ENCODE measurements around the gene KLHL15. TPM values are rescaled to one million over a fixed set of nuclear protein-coding genes. Genes with fewer than 3 reads are reported as not detected.
A peak's percentile ranks its signal among the peaks of the same experiment; 100 is the strongest.

Gene KLHL15
- total and polyA plus RNA-seq, 2 of the 4 experiments (the other 2 are of a cell fraction), result 2.4 to 7.5 TPM

DNA sequence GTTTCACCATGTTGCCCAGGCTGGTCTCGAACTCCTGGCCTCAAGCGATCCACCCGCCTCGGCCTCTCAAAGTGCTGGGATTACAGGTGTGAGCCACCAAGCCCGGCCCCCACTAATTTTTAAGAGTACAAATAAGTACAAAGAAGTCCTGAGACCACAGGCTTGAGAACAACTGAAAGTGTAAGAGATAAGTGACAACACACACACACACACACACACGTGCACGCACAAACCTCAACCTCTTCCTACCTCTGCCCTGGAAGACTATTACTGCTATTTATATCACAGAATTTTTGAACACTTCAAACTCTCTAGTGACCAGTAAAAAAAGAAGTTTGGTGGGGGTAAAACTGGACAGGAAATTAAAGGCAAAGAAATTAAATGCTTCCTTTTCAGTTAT is 7.5 kb downstream of the KLHL15 start:
- Histone ChIP-seq H2AK9ac (replicated peaks; ENCODE audit: low read depth, low read length, poor library complexity) (no peak overlapping the region), H3K4me3 (ENCODE audit: insufficient read depth, low read depth, low read length) (no peak overlapping the region), H3K79me1 (ENCODE audit: low read depth in 1 of 2, low read length in 2 of 2) (peaks cover 3 to 14% of the 10 kb centered on the region in 2 experiments; a peak in 2 of 4 replicates), H3K4me2 (ENCODE audit: low read depth, low read length) (no peak overlapping the region), H2BK120ac (ENCODE audit: low read depth, low read length) (no peak overlapping the region), H3K14ac (replicated peaks; ENCODE audit: low read depth, low read length) (no peak overlapping the region), H2AK5ac (ENCODE audit: low read depth, low read length) (no peak overlapping the region), H4K8ac (ENCODE audit: low read depth in 2 of 2, low read length in 2 of 2) (no peak overlapping the region), H3K4me1 (ENCODE audit: control insufficient read depth, insufficient read depth, low read length) (peaks cover 2% of the 10 kb centered on the region; the same call in 1 of the 2 replicates), H3K18ac (ENCODE audit: low read depth, low read length) (no peak overlapping the region), H2BK20ac (ENCODE audit: low read depth, low read length) (no peak overlapping the region), H3K23ac (ENCODE audit: low read depth, low read length) (no peak overlapping the region), H3K27me3 (ENCODE audit: control insufficient read depth, insufficient read depth, low read length) (peaks cover 2% of the 10 kb centered on the region; the same call in 1 of the 2 replicates), H3K56ac (ENCODE audit: extremely low read depth, insufficient read depth, low read length) (0 out of 2 replicates have a peak overlapping the region, but pooled peaks have one; percentile 12), H2AFZ (replicated peaks; ENCODE audit: low read length, poor library complexity) (no peak overlapping the region), H4K20me1 (ENCODE audit: insufficient read depth, low read length) (no peaks in the 10 kb centered on the region), H3K4ac (ENCODE audit: low read depth, low read length) (no peak overlapping the region), H4K5ac (ENCODE audit: low read depth, low read length) (no peak overlapping the region), H2BK15ac (ENCODE audit: low read depth, low read length) (no peak overlapping the region), H3K9me3 (ENCODE audit: control insufficient read depth, insufficient read depth, low read length) (no peaks in the 10 kb centered on the region), H3K36me3 (ENCODE audit: control insufficient read depth, insufficient read depth, low read length) (no peaks in the 10 kb centered on the region), H3K9me1 (ENCODE audit: insufficient read depth, low read length) (no peaks in the 10 kb centered on the region; the same call in 1 of the 2 replicates), H3K27ac (ENCODE audit: insufficient read depth, low read length) (no peak overlapping the region), H2BK5ac (ENCODE audit: low read depth, low read length, poor library complexity, severe bottlenecking) (no peak overlapping the region), H3K9ac (ENCODE audit: low read depth, low read length) (no peak overlapping the region), H4K91ac (ENCODE audit: insufficient read depth, low read depth, low read length) (no peak overlapping the region)
- ATAC-seq (ENCODE audit: low read depth) (no peak), DNase-seq (no peak)
- in situ Hi-C loops (cut with MboI; ENCODE audit: low sequenced_read_pairs) (no loop called here), intact Hi-C loops (cut with micrococcal nuclease) (no loop called here), dilution Hi-C loops (cut with HindIII; ENCODE audit: low sequenced_read_pairs, unreplicated experiment) (no loop called here)
- BruUV-seq (replicated peaks), result no TSS peak
- POLR2A ChIA-PET (ENCODE audit: unreplicated experiment), result no interaction called here
- TF ChIP-seq NFE2L2 (IDR thresholded peaks at IDR 0.05; ENCODE audit: low read depth, low read length) (no peak), SMC3 (IDR thresholded peaks at IDR 0.05; ENCODE audit: low read depth, low read length) (no peak), RAD21 (IDR thresholded peaks at IDR 0.05; ENCODE audit: low read length) (no peak), FOS (IDR thresholded peaks at IDR 0.05; ENCODE audit: low read depth, low read length) (no peak), CTCF (conservative IDR thresholded peaks at IDR 0.05; ENCODE audit: low read depth, low read length) (no peak), CEBPB (IDR thresholded peaks at IDR 0.05; ENCODE audit: low read depth, low read length) (no peak), CHD1 (IDR thresholded peaks at IDR 0.05; ENCODE audit: low read depth, low read length) (no peak)
- WGBS, 2 experiments (ENCODE audit: extremely low coverage in 2 of 2, insufficient read length in 1 of 2), result no CpG with 5 or more reads among the region's 7 CpGs
- CTCF ChIA-PET, result no interaction called here
